Measurements from ENCODE around the gene SLCO2A1.

The SLCO2A1 gene

GRCh38 chr3:134033315-134033996, 3.7 kb upstream of the SLCO2A1 start:
- DNase-seq, result no peak

DNA sequence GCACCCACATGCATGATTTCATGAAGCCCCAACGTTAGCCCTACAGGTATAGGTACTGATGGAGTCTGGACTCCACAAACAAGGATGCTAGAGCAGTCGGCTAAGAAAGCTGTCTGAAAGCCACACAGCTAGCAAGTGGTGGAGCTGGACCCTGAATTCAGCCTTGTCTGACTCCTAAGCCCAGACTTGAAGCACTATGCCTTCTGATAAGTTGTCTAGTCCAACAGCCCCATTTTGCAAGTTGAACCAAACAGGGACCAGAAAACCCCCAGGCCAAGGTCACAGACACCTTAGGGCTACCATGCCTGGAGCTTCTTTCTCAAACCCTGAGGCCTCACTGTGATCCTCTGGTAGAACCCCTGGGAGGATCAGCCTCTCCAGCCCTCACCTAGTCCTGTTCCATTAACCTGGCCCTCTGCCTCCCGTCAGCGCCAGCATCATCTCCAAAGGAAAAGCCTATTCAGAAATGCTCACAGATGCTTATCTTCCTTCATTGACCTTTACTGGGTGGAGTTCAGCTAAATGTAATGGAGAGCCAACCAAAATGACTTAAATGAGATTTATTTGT, 1.7 kb upstream of the SLCO2A1 start:
- no peak for DNase-seq

DNA sequence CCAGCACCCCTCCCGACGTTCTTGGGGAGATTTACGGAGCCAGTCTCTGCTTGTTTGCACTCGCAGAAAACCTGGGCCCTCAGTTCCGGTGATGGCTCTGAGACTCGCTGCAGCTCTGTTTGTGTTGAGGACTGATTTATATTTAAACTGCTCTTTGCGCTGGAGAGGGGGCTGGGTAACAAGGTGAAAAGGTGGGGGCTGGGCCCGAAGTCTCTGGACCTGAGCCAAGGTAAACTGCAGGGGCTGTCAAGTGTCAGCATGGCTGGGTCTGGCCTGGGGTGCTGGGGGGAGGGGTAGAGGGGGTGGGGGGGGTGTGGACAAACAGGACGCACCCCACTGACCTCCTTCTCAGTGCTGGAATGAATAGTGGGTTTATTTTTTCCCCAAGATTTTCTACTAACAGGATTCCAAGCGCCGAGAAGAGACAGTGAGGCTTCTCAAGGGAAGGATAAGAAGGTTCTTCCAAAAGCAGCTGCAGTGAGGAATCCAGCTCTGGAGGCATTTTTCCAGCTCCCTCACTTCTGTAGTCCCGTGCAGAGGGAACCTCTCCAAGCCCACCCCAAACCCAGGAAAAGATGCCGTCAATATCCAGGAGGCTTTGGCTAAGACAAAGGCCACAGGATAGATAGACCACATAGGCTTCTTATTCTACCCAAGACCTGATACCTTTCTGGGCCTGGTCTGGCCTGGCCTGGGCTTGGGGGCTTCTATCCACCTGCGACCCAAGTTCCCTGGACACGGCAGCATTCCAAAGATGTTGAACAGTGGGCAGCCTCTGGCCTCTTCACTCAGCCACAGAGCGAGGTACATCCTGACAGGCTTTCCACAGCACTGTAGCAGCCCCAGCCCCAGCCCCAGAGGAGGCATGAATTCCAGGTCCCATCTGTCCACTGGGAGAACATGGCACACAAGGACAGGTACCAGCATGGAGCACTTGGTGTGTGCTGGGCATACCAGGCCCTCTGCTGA, 938 bp upstream of the SLCO2A1 start:
- peak in 1 of 2 experiments; percentile 20 for DNase-seq

- peak in 1 of 2 experiments; percentile 8 for DNase-seq
These were observed 430 bp downstream of the SLCO2A1 start for GRCh38 chr3:134029256-134029733.

DNA sequence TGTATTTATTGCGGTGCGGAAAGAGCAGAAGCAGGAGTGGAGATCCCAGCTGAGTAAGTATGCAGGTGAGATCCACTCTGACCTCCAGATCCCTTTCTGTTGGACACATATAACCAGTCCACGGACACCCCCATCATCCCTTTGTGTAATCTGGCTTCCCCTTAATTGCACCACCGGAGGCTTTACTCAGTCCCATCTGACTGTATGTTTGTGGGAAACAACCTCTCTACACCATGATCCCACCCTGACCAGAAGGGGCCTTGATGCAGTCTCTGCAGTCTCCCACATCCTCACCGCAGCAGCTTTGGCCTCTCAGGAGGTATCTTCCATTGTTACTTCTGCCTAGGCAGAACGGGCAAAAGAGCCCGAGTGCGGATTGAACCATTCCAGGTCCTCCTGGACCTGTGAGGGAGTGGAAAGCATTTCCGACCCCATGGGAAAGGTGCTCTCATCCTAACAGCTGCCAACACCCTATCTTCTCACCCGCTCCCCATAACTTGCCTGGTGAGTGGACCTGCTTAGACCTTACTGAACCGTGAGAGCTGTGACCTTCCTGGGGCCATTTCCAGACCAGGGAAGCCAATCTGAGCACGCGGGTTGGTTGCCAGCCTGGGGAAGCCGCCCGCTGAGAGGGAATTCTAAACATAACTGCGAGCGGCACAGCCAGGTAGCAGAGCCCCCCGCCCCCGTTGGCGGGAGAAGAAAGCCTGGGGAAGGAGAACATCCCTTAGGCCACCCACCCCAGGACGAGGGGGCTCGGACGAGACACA, 1.1 kb downstream of the SLCO2A1 start:
- DNase-seq, result no peak

GRCh38 chr3:134027631-134028030, 2.1 kb downstream of the SLCO2A1 start:
- no peak for DNase-seq

DNA sequence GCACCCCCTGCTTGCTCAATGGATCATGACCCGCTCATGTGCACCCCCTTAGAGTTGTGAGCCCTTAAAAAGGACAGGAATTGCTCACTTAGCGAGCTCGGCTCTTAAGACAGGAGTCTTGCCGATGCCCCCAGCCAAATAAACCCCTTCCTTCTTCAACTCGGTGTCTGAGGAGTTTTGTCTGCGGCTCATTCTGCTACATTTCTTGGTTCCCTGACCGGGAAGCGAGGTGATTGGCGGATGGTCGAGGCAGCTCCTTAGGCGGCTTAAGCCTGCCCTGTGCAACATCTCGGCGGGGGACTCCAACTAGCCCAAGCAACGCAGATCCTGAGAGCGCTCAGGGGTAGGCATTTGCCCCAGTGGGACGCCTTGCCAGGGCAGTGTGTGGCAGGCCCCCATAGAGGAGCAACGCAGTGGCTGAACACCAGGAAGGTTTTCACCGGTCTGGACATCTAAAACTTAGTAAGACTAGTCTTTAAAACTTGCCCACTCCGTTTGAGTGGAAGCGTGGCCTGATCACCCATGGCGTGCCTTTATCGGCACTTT, 9.5 kb downstream of the SLCO2A1 start:
- DNase-seq, result no peak

GRCh38 chr3:134018850-134019249, 10.9 kb downstream of the SLCO2A1 start:
- no peak for DNase-seq

DNA sequence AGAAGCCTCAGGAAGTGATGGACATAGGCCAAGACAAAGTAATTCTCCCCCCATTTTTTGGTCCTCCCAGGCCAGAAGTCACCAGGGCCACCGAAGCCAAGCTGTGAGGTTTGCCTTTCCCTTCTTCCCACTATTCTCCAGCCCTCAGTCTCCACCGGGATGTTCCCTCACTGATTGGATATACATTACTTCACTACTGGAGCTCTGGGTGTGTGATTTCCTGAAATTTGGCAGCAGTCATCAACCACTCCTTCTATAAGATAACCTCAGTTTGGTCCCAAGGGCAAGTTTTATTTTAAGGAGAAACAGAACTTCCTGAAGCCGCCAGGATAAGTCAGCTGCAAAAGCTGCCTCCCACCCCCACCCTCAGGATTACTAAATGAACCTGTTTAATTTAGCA, 11.3 kb downstream of the SLCO2A1 start:
- no peak for DNase-seq

DNA sequence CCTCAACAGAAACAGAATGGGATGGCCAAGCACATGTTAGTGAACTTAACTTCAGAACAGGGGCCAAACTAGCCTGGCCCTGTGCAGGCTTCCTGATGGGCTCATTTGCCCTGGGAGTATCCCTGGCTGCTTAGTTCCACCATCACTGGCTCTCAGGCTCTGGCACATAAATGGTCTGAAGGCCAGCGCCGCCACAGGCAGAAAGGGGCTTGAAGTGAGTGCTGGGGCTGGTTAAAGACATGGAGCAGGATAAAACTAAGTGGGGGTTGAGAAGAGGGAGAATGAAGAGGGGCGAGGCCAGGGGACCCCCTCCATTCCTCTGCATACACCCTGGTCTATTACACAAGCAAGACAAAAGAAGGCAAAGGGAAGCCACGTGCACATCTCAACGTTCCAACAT, 12.2 kb downstream of the SLCO2A1 start:
- no peak for DNase-seq

GRCh38 chr3:134014270-134014669, 15.5 kb downstream of the SLCO2A1 start:
- DNase-seq, result no peak

DNA sequence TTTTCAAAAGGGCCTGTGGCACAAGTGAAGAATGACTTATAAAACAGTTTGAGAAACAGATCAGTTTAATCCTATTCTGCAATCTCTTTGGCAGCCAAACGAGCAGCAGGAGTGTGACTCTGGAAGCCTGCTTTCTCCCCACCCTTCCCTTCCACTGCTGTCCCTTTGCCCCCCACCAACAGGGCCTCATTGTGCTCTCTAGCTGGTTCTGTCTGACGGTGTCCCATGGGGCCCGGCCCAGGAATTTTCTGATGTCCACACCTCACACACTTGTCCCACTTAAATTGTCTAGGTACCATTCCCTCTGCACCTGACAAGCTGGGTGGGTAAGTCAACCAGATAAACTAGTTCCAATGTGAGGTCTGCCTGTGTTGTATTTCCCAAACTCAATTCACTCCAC, 16.4 kb downstream of the SLCO2A1 start:
- DNase-seq, result no peak

- no peak for DNase-seq
These were observed 20.3 kb downstream of the SLCO2A1 start for GRCh38 chr3:134009345-134010000.

GRCh38 chr3:134008630-134009156, 21.0 kb downstream of the SLCO2A1 start:
- DNase-seq, result no peak

GRCh38 chr3:134007819-134008218, 21.9 kb downstream of the SLCO2A1 start:
- no peak for DNase-seq

- no peak for DNase-seq
These were observed 24.9 kb downstream of the SLCO2A1 start for GRCh38 chr3:134004841-134005240.

DNA sequence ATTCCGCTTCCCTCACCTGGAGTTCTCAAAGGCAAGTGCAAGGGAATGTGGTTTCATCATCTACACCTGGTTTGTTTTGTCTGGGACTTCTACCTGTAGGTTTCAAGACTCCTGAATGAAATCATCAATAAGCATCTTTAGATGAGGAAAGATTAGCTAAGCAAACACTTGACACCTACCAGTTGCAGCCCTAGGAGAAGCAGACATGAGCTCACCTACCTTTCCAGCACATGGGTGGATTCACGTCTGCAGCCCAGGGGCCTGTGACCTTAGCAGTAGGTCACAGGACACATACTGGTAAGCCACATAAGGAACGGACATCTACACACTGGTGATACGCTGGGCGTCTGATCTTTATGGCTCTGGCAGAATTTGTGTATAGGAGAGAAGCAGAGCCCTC, 26.7 kb downstream of the SLCO2A1 start:
- no peak for DNase-seq

DNA sequence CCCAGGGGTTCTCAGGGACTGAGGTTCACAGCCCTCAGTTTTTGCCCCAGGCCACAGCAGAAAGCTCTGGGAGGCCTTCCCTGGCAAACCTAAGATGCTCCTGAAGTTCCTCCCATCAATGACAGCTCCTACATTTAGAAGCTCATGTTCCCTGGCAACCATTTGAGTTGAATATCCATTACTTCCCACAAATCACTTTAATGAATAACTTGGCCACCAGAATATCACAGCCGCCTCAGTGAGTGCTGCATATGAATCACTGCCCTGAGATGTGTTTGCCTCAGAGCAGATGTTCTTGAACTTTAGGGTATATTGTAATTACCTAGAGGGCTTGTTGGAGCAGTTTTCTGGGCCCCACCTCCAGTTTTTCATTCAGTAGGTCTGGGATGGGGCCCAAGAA, 27.4 kb downstream of the SLCO2A1 start:
- DNase-seq, result no peak

GRCh38 chr3:134001251-134001650, 28.5 kb downstream of the SLCO2A1 start:
- DNase-seq, result no peak

- no peak for DNase-seq
These were observed 29.6 kb downstream of the SLCO2A1 start for GRCh38 chr3:133999891-134000685.
